Progenitor cell of endocrine pancreas (in vitro differentiated cells): Measurements from ENCODE around the gene RALGPS1. TPM values are rescaled to one million over a fixed set of nuclear protein-coding genes. Genes with fewer than 3 reads are reported as not detected.
"Not testable (repeated sequence)": the region's sequence is repeated elsewhere in the genome, so short reads cannot be mapped to it uniquely, and the experiment has no call there.

ENCODE experiments used
- DNase-seq: peaks from one replicate; pipeline ENCODE4 v3.0.0; 2021; ENCODE audit warnings: low spot score; ENCODE audit not compliant: unreplicated experiment
- H3K27ac Mint-ChIP-seq: 2 replicates; pipeline ENCODE4 v1.8.0; 2021; ENCODE audit warnings: mild to moderate bottlenecking, moderate library complexity, mixed read lengths
- H3K27me3 Mint-ChIP-seq: 2 replicates; pipeline ENCODE4 v1.8.0; 2021; ENCODE audit warnings: mixed read lengths
- H3K36me3 Mint-ChIP-seq: 2 replicates; pipeline ENCODE4 v1.8.0; 2022; ENCODE audit warnings: mixed read lengths; ENCODE audit not compliant: insufficient read depth
- H3K4me1 Mint-ChIP-seq: 2 replicates; pipeline ENCODE4 v1.8.0; 2021; ENCODE audit warnings: low read depth, mixed read lengths
- H3K4me3 Mint-ChIP-seq: 2 replicates; pipeline ENCODE4 v1.8.0; 2021; ENCODE audit warnings: low read depth, mild to moderate bottlenecking, moderate library complexity, mixed read lengths
- H3K9me3 Mint-ChIP-seq: 2 replicates; pipeline ENCODE4 v1.8.0; 2021; ENCODE audit warnings: low read depth, mixed read lengths
- total RNA-seq: library from RNA; stranded (reverse); gene quantifications from 2 replicates; pipeline ENCODE4 v1.2.1, GENCODE V29; 2021
- TF ChIP-seq, protein P1 (sequence below): fragments of 200-600 bp; sonication (generic); IDR thresholded peaks from one replicate; pipeline ENCODE4 v1.5.0; 2021; ENCODE audit warnings: antibody characterized with exemption, mild to moderate bottlenecking; ENCODE audit not compliant: unreplicated experiment

Gene RALGPS1
- total RNA-seq, 1 donor from 2014 or later = 39.2 TPM

DNA sequence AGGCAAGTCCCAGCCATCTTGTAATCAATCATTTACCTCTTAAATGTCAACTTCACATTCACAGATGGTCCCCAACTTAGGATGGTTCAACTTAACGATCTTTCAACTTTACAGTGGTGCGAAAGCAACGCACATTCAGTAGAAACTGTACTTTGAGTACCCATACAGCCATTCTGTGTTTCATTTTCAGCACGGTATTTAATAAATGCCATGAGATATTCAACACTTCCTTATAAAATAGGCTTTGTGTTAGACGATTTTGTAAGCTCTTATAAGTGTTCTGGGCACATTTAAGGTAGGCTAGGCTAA lies 254.9 kb downstream of the RALGPS1 start:
- DNase-seq = no peak
- no peaks in the 10 kb centered on the region for H3K4me1 Mint-ChIP-seq
- peaks cover 9% of the 10 kb centered on the region for H3K36me3 Mint-ChIP-seq
- H3K27ac Mint-ChIP-seq = no peak overlapping the region
- TF ChIP-seq, protein P1, sequence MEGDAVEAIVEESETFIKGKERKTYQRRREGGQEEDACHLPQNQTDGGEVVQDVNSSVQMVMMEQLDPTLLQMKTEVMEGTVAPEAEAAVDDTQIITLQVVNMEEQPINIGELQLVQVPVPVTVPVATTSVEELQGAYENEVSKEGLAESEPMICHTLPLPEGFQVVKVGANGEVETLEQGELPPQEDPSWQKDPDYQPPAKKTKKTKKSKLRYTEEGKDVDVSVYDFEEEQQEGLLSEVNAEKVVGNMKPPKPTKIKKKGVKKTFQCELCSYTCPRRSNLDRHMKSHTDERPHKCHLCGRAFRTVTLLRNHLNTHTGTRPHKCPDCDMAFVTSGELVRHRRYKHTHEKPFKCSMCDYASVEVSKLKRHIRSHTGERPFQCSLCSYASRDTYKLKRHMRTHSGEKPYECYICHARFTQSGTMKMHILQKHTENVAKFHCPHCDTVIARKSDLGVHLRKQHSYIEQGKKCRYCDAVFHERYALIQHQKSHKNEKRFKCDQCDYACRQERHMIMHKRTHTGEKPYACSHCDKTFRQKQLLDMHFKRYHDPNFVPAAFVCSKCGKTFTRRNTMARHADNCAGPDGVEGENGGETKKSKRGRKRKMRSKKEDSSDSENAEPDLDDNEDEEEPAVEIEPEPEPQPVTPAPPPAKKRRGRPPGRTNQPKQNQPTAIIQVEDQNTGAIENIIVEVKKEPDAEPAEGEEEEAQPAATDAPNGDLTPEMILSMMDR = no peak
- H3K4me3 Mint-ChIP-seq = no peak overlapping the region
- H3K27me3 Mint-ChIP-seq = no peaks in the 10 kb centered on the region
- H3K9me3 Mint-ChIP-seq = no peaks in the 10 kb centered on the region

GRCh38 chr9:127170103-127170502 lies 255.5 kb downstream of the RALGPS1 start:
- Mint-ChIP-seq H3K4me3 (no peak overlapping the region), H3K27me3 (no peaks in the 10 kb centered on the region), H3K27ac (no peak overlapping the region), H3K4me1 (no peaks in the 10 kb centered on the region), H3K36me3 (peaks cover 9% of the 10 kb centered on the region), H3K9me3 (no peaks in the 10 kb centered on the region)
- no peak for DNase-seq
- TF ChIP-seq, protein P1 = no peak

GRCh38 chr9:127170652-127171051 lies 256.1 kb downstream of the RALGPS1 start:
- Mint-ChIP-seq H3K27ac (no peak overlapping the region), H3K9me3 (no peaks in the 10 kb centered on the region), H3K36me3 (peaks cover 9% of the 10 kb centered on the region), H3K27me3 (no peaks in the 10 kb centered on the region), H3K4me1 (no peaks in the 10 kb centered on the region), H3K4me3 (no peak overlapping the region)
- TF ChIP-seq, protein P1 = no peak
- no peak for DNase-seq

GRCh38 chr9:127171348-127171747 lies 256.8 kb downstream of the RALGPS1 start:
- not testable (repeated sequence) for H3K36me3 Mint-ChIP-seq, H3K27me3 Mint-ChIP-seq, DNase-seq, H3K4me3 Mint-ChIP-seq, H3K4me1 Mint-ChIP-seq, H3K27ac Mint-ChIP-seq, H3K9me3 Mint-ChIP-seq

DNA sequence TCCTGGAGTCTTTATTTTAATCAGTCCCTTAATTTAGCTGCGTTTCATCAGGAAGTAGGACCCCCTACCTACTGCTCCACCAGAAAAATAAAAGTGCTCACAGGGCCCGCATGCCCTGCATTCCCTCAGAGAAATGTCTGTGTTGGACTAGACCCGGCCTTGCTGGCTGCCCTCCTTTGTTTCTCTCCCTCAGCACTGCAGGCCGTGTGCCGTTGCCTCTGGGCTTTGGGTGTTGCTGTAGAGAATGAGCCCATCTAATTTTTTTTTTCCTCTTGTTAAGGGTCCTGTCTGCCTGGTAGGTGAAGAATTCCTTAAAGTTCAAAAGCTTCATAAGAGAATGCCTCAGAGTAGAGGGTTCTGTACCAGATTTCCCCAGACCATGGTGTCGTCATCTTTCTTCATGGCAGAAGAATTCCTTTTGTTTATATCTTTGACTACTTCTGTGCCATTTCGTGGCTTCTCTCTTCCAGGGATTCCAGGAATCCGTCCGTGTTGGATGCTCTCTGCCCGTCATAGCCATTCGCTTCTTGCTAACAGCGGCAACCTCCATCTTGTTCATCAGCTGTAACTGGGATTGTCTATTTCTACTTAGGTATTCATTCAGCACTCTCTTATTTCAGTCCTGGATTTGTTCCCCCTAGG lies 257.6 kb downstream of the RALGPS1 start:
- H3K9me3 Mint-ChIP-seq = no peaks in the 10 kb centered on the region
- no peaks in the 10 kb centered on the region for H3K27me3 Mint-ChIP-seq
- no peak overlapping the region for H3K27ac Mint-ChIP-seq
- DNase-seq = no peak
- H3K4me1 Mint-ChIP-seq = no peaks in the 10 kb centered on the region
- peaks cover 9% of the 10 kb centered on the region for H3K36me3 Mint-ChIP-seq
- H3K4me3 Mint-ChIP-seq = no peak overlapping the region
- TF ChIP-seq, protein P1 = no peak

- Mint-ChIP-seq H3K4me3 (no peak overlapping the region), H3K27me3 (no peaks in the 10 kb centered on the region)
- TF ChIP-seq, protein P1 = no peak
These were observed 258.5 kb downstream of the RALGPS1 start for GRCh38 chr9:127173063-127173462.

More at GRCh38 chr9:127173063-127173462, 258.5 kb downstream of the RALGPS1 start:
- H3K27ac Mint-ChIP-seq = no peak overlapping the region
- H3K9me3 Mint-ChIP-seq = no peaks in the 10 kb centered on the region
- no peaks in the 10 kb centered on the region for H3K4me1 Mint-ChIP-seq
- peaks cover 9% of the 10 kb centered on the region for H3K36me3 Mint-ChIP-seq
- no peak for DNase-seq
